Right atrium auricular region (tissue), 2 donors: ENCODE measurements around the gene CD36. TPM values are rescaled to one million over a fixed set of nuclear protein-coding genes. Genes with fewer than 3 reads are reported as not detected.

ENCODE experiments used
- DNase-seq: peaks from one replicate; pipeline ENCODE4 v3.0.0-alpha.2; 2019; ENCODE audit warnings: low spot score
- H3K27ac ChIP-seq, 2 donors: fragments of 200-600 bp; sonication (generic); 1 replicate in 1 of 2; 2 replicates in 1 of 2; pipeline ENCODE4 v1.5.1; 2016 to 2019
- H3K27me3 ChIP-seq, 2 donors: fragments of 200-600 bp; sonication (generic); one replicate each; pipeline versions ENCODE4 v1.5.1 to v1.6.0; 2017 to 2019
- H3K36me3 ChIP-seq: fragments of 200-600 bp; sonication (generic); one replicate; pipeline ENCODE4 v1.5.1; 2016
- H3K4me1 ChIP-seq, 2 donors: fragments of 200-600 bp; sonication (generic); one replicate each; pipeline versions ENCODE4 v1.5.1 to v1.6.0; 2017 to 2019
- H3K4me3 ChIP-seq, 2 donors: fragments of 200-600 bp; sonication (generic); 1 replicate in 1 of 2; 2 replicates in 1 of 2; pipeline ENCODE4 v1.5.1; 2017 to 2019; ENCODE audit warnings: mild to moderate bottlenecking in 1 of 2, moderate library complexity in 1 of 2
- H3K9me3 ChIP-seq, 2 donors: fragments of 200-600 bp; sonication (generic); one replicate each; pipeline ENCODE4 v1.5.1; 2019
- CTCF ChIP-seq, 2 donors: fragments of 200-600 bp; sonication (generic); IDR thresholded peaks; one replicate each; pipeline ENCODE4 v1.5.1; 2019; ENCODE audit warnings: antibody characterized with exemption in 2 of 2
- total RNA-seq, 2 donors: library from RNA; depleted of rRNA; stranded (reverse); fragments of >200 nt; gene quantifications; one replicate each; pipeline ENCODE4 v1.1.0, GENCODE V29; 2016

The CD36 gene
- total RNA-seq, 2 donors from 2014 or later: 421 to 1,029 TPM

DNA sequence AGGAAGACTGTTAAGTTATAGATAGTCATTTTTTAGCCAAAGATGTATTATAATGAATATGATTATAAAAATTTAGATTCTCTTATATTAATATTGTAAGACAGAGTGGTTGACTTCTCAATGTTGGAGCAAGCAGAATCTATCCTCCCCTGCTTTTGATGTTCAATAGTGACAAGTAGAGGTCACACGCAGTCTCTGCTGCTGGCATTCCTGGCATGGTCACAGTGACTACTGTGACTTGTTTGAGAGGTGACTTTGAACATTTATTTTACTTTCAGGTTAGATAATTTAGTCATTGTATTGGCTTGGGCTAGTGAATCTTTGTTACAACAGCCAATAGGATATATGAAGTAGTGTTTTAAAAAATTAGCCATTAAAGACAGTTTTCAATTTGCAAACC, 13.7 kb upstream of the CD36 start:
- no peaks in the 10 kb centered on the region for H3K36me3 ChIP-seq
- peaks cover 0 to 51% of the 10 kb centered on the region in 2 donors for H3K4me1 ChIP-seq
- peak overlapping the region; percentile 29 to 80 for H3K27ac ChIP-seq
- TF ChIP-seq CTCF (IDR thresholded peaks at IDR 0.05): no peak
- H3K9me3 ChIP-seq: no peaks in the 10 kb centered on the region
- DNase-seq: no peak
- no peaks in the 10 kb centered on the region for H3K27me3 ChIP-seq
- peak overlapping the region in 1 of 2 donors; percentile 9 for H3K4me3 ChIP-seq

DNA sequence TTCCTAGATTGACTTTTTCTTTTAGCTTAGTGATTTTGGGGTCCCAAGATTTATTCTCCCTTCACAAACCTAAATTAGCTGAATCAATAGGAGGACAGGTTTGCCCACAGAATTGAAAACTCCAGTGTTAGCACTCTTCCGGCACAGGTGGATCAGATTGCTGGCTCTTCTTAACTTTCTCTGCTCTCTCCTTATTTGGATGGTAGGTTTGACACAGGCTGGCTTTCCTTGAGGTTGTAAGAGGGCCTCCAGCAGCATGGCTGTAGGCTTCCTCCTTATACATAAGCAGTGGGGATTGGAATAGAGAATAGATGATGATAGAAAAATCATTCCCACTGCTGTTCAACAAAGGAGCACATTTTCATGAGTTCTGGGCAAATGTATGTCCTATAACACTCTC, 9.4 kb upstream of the CD36 start:
- H3K4me1 ChIP-seq: peaks cover 0 to 66% of the 10 kb centered on the region in 2 donors
- no peak overlapping the region for H3K4me3 ChIP-seq
- TF ChIP-seq CTCF (IDR thresholded peaks at IDR 0.05): no peak
- DNase-seq: no peak
- H3K27ac ChIP-seq: peak overlapping the region in 1 of 2 donors; percentile 49
- no peaks in the 10 kb centered on the region for H3K27me3 ChIP-seq
- H3K36me3 ChIP-seq: no peaks in the 10 kb centered on the region
- no peaks in the 10 kb centered on the region for H3K9me3 ChIP-seq

GRCh38 chr7:80630608-80631405, 7.6 kb upstream of the CD36 start:
- Histone ChIP-seq H3K27ac (peak overlapping the region in 1 of 2 donors; percentile 49), H3K27me3 (no peaks in the 10 kb centered on the region), H3K36me3 (no peaks in the 10 kb centered on the region), H3K9me3 (no peaks in the 10 kb centered on the region), H3K4me1 (peaks cover 0 to 79% of the 10 kb centered on the region in 2 donors), H3K4me3 (no peak overlapping the region)
- TF ChIP-seq CTCF (IDR thresholded peaks at IDR 0.05): no peak
- DNase-seq: no peak

- DNase-seq: no peak
- Histone ChIP-seq H3K36me3 (no peaks in the 10 kb centered on the region), H3K9me3 (no peaks in the 10 kb centered on the region), H3K4me3 (no peak overlapping the region), H3K4me1 (peaks cover 0 to 84% of the 10 kb centered on the region in 2 donors), H3K27ac (peak overlapping the region in 1 of 2 donors; percentile 49), H3K27me3 (no peaks in the 10 kb centered on the region)
- TF ChIP-seq CTCF (IDR thresholded peaks at IDR 0.05): no peak
Observed at GRCh38 chr7:80631421-80631820, 7.0 kb upstream of the CD36 start.

DNA sequence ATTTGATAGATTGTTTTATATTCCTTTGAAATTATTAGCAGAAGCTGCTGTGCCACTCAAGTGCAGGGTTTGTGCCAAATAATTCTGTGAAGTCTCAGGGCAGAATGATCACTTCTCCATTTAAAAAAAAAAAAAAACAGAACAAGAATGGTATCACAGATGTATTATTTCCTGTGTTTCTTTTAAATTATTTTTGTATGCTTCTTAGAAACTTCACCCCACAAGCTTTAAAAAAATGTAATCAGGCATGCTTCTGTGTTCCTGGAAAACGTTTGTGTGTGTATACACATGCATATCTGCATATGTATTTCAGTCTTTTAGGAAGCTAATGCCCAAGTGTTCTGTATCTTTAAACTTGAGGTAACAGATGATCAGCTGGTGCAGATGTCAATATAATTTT, 6.3 kb upstream of the CD36 start:
- Histone ChIP-seq H3K4me3 (no peak overlapping the region), H3K27me3 (no peaks in the 10 kb centered on the region), H3K27ac (peak overlapping the region in 1 of 2 donors; percentile 49), H3K36me3 (no peaks in the 10 kb centered on the region), H3K9me3 (no peaks in the 10 kb centered on the region), H3K4me1 (peaks cover 0 to 86% of the 10 kb centered on the region in 2 donors)
- DNase-seq: no peak
- TF ChIP-seq CTCF (IDR thresholded peaks at IDR 0.05): no peak
